DOHH2 (cell line): ENCODE data around the gene PDE8B.

ENCODE experiments used
- EZH2phosphoT487 ChIP-seq: fragments of 200-600 bp; sonication (generic); IDR thresholded peaks from 2 replicates; pipeline ENCODE4 v1.6.1; 2017; ENCODE audit warnings: borderline replicate concordance, mild to moderate bottlenecking, antibody characterized with exemption, low read length, moderate library complexity, mixed read lengths
- TF ChIP-seq, protein P1 (sequence below): fragments of 200-600 bp; sonication (generic); IDR thresholded peaks from one replicate; pipeline ENCODE4 v1.5.1; 2014; ENCODE audit warnings: antibody characterized with exemption, mild to moderate bottlenecking, low read depth, low read length; ENCODE audit not compliant: poor library complexity, severe bottlenecking

- TF ChIP-seq, protein P1, sequence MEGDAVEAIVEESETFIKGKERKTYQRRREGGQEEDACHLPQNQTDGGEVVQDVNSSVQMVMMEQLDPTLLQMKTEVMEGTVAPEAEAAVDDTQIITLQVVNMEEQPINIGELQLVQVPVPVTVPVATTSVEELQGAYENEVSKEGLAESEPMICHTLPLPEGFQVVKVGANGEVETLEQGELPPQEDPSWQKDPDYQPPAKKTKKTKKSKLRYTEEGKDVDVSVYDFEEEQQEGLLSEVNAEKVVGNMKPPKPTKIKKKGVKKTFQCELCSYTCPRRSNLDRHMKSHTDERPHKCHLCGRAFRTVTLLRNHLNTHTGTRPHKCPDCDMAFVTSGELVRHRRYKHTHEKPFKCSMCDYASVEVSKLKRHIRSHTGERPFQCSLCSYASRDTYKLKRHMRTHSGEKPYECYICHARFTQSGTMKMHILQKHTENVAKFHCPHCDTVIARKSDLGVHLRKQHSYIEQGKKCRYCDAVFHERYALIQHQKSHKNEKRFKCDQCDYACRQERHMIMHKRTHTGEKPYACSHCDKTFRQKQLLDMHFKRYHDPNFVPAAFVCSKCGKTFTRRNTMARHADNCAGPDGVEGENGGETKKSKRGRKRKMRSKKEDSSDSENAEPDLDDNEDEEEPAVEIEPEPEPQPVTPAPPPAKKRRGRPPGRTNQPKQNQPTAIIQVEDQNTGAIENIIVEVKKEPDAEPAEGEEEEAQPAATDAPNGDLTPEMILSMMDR = no peak
- no peak for TF ChIP-seq EZH2phosphoT487
Measured at GRCh38 chr5:77329664-77330430, 119.4 kb downstream of the PDE8B start.
